H9 (cell line): ENCODE data around the gene ARMC2. TPM values are rescaled to one million over a fixed set of nuclear protein-coding genes. Genes with fewer than 3 reads are reported as not detected.
A peak's percentile ranks its signal among the peaks of the same experiment; 100 is the strongest.

Experiments used
- DNase-seq: peaks from one replicate; pipeline ENCODE4 v3.0.0-alpha.2; 2017
- H2AFZ ChIP-seq: one replicate; pipeline ENCODE4 v1.6.1; 2013; ENCODE audit warnings: mild to moderate bottlenecking, low read length, control low read depth, moderate library complexity
- H2AK5ac ChIP-seq: 2 replicates; pipeline ENCODE4 v1.6.1; 2013; ENCODE audit warnings: low read length, control low read depth, mixed read lengths; ENCODE audit not compliant: insufficient read length
- H2BK120ac ChIP-seq: one replicate; pipeline ENCODE4 v1.6.1; 2013; ENCODE audit warnings: low read depth, mild to moderate bottlenecking, low read length, control low read depth, inconsistent platforms; ENCODE audit not compliant: poor library complexity, severe bottlenecking
- H2BK12ac ChIP-seq: 2 replicates; pipeline ENCODE4 v1.6.1; 2013; ENCODE audit warnings: low read length, control low read depth, mixed read lengths, low read depth; ENCODE audit not compliant: insufficient read length
- H2BK15ac ChIP-seq: 2 replicates; pipeline ENCODE4 v1.6.1; 2013; ENCODE audit warnings: low read depth, low read length, control low read depth
- H2BK20ac ChIP-seq: one replicate; pipeline ENCODE4 v1.6.1; 2013; ENCODE audit warnings: low read depth, mild to moderate bottlenecking, low read length, control low read depth, inconsistent platforms; ENCODE audit not compliant: poor library complexity, severe bottlenecking
- H2BK5ac ChIP-seq: 2 replicates; pipeline ENCODE4 v1.6.1; 2013; ENCODE audit warnings: low read length, control low read depth, mixed read lengths; ENCODE audit not compliant: insufficient read length
- H3K14ac ChIP-seq: 2 replicates; pipeline ENCODE4 v1.6.1; 2013; ENCODE audit warnings: low read length, control low read depth; ENCODE audit not compliant: insufficient read depth
- H3K18ac ChIP-seq: 2 replicates; pipeline ENCODE4 v1.6.1; 2013; ENCODE audit warnings: low read depth, mild to moderate bottlenecking, mixed read lengths, low read length, control low read depth; ENCODE audit not compliant: insufficient read length
- H3K23ac ChIP-seq: 2 replicates; pipeline ENCODE4 v1.6.1; 2013; ENCODE audit warnings: low read length, control low read depth, mixed read lengths, low read depth; ENCODE audit not compliant: insufficient read length
- H3K23me2 ChIP-seq: 2 replicates; pipeline ENCODE4 v1.6.1; 2013; ENCODE audit warnings: low read depth, mild to moderate bottlenecking, mixed read lengths, low read length, control low read depth; ENCODE audit not compliant: insufficient read length, poor library complexity, severe bottlenecking
- H3K27ac ChIP-seq: 2 replicates; pipeline ENCODE4 v1.5.1; 2013; ENCODE audit warnings: low read length, control low read depth, mixed read lengths, low read depth; ENCODE audit not compliant: insufficient read length
- H3K27me3 ChIP-seq: 2 replicates; pipeline ENCODE4 v1.6.1; 2013; ENCODE audit warnings: low read length, control low read depth, inconsistent platforms; ENCODE audit not compliant: insufficient read depth
- H3K4ac ChIP-seq: 2 replicates; pipeline ENCODE4 v1.6.1; 2013; ENCODE audit warnings: low read depth, mild to moderate bottlenecking, control low read depth, inconsistent platforms, low read length, moderate library complexity
- H3K4me1 ChIP-seq: 2 replicates; pipeline ENCODE4 v1.6.1; 2013; ENCODE audit warnings: low read length, control low read depth, inconsistent platforms; ENCODE audit not compliant: insufficient read depth
- H3K4me2 ChIP-seq: 2 replicates; pipeline ENCODE4 v1.6.1; 2013; ENCODE audit warnings: low read length, control low read depth, mixed read lengths; ENCODE audit not compliant: insufficient read length, insufficient read depth
- H3K56ac ChIP-seq: 2 replicates; pipeline ENCODE4 v1.6.1; 2013; ENCODE audit warnings: low read depth, mild to moderate bottlenecking, mixed read lengths, low read length, control low read depth; ENCODE audit not compliant: insufficient read length
- H3K79me1 ChIP-seq: 2 replicates; pipeline ENCODE4 v1.6.1; 2013; ENCODE audit warnings: low read depth, mild to moderate bottlenecking, moderate library complexity, low read length, control low read depth, inconsistent platforms; ENCODE audit not compliant: insufficient read depth, poor library complexity, severe bottlenecking
- H3K79me2 ChIP-seq: 2 replicates; pipeline ENCODE4 v1.6.1; 2013; ENCODE audit warnings: low read length, control low read depth, inconsistent platforms; ENCODE audit not compliant: insufficient read depth
- H3K9ac ChIP-seq: 2 replicates; pipeline ENCODE4 v1.6.1; 2013; ENCODE audit warnings: low read length, control low read depth, mixed read lengths; ENCODE audit not compliant: insufficient read length; ENCODE audit errors: extremely low read depth
- H3K9me3 ChIP-seq: one replicate; pipeline ENCODE4 v1.6.1; 2013; ENCODE audit warnings: low read depth, low read length, inconsistent platforms; ENCODE audit not compliant: control insufficient read depth
- H3T11ph ChIP-seq: one replicate; pipeline ENCODE4 v1.6.1; 2013; ENCODE audit warnings: mild to moderate bottlenecking, low read length, control low read depth, inconsistent platforms
- H4K20me1 ChIP-seq: one replicate; pipeline ENCODE4 v1.6.1; 2013; ENCODE audit not compliant: control insufficient read depth, insufficient read length, insufficient read depth
- H4K5ac ChIP-seq: 2 replicates; pipeline ENCODE4 v1.6.1; 2013; ENCODE audit warnings: low read depth, mild to moderate bottlenecking, mixed read lengths, low read length, control low read depth; ENCODE audit not compliant: insufficient read length
- H4K8ac ChIP-seq: replicated peaks from 2 replicates; pipeline ENCODE4 v1.6.1; 2013; ENCODE audit warnings: low read length, control low read depth, mixed read lengths, low read depth; ENCODE audit not compliant: insufficient read length
- H4K91ac ChIP-seq: 2 replicates; pipeline ENCODE4 v1.6.1; 2013; ENCODE audit warnings: low read depth, mild to moderate bottlenecking, moderate library complexity, mixed read lengths, low read length, control low read depth; ENCODE audit not compliant: insufficient read length
- H3K27ac Mint-ChIP-seq, 3 experiments: 2 replicates in 2 of 3; 3 replicates in 1 of 3; pipeline ENCODE4 v1.8.0; 2020 to 2021; ENCODE audit warnings: mixed read lengths in 3 of 3, mild to moderate bottlenecking in 1 of 3, moderate library complexity in 1 of 3
- H3K27me3 Mint-ChIP-seq: 2 replicates; pipeline ENCODE4 v1.8.0; 2021; ENCODE audit warnings: low read depth, mild to moderate bottlenecking, moderate library complexity, mixed read lengths
- H3K36me3 Mint-ChIP-seq, 3 experiments: 2 replicates in 2 of 3; 3 replicates in 1 of 3; pipeline ENCODE4 v1.8.0; 2020 to 2021; ENCODE audit warnings: low read depth in 3 of 3, mixed read lengths in 3 of 3; ENCODE audit not compliant: insufficient read depth in 1 of 3
- H3K4me1 Mint-ChIP-seq, 2 experiments: 2 replicates each; pipeline ENCODE4 v1.8.0; 2020; ENCODE audit warnings: mixed read lengths in 2 of 2
- H3K4me3 Mint-ChIP-seq, 2 experiments: 2 replicates in 1 of 2; 3 replicates in 1 of 2; pipeline ENCODE4 v1.8.0; 2020 to 2021; ENCODE audit warnings: mild to moderate bottlenecking in 2 of 2, mixed read lengths in 2 of 2, moderate library complexity in 1 of 2
- H3K9me3 Mint-ChIP-seq, 2 experiments: 2 replicates in 1 of 2; 3 replicates in 1 of 2; pipeline ENCODE4 v1.8.0; 2020; ENCODE audit warnings: mild to moderate bottlenecking in 2 of 2, mixed read lengths in 2 of 2, moderate library complexity in 1 of 2
- WGBS: extraction: QIAGEN DNeasy Blood & Tissue Kit; methylation state at CpG from one replicate; pipeline ENCODE4 v1.1.7; 2013; ENCODE audit warnings: missing lambda C conversion rate, low lambda C conversion rate, mixed read lengths; ENCODE audit not compliant: insufficient read length; ENCODE audit errors: extremely low coverage; 5-methylcytosine and 5-hydroxymethylcytosine counted together
- total RNA-seq: library from RNA; stranded (reverse); gene quantifications from 2 replicates; pipeline ENCODE4 v1.2.1, GENCODE V29; 2021
- TF ChIP-seq, protein P1 (sequence below): fragments of 200-600 bp; sonication (generic); conservative IDR thresholded peaks from 3 replicates; pipeline ENCODE4 v1.8.0; 2021; ENCODE audit warnings: antibody characterized with exemption, mild to moderate bottlenecking

ARMC2 gene
- total RNA-seq, 1 experiment from 2014 or later: 2.8 TPM

DNA sequence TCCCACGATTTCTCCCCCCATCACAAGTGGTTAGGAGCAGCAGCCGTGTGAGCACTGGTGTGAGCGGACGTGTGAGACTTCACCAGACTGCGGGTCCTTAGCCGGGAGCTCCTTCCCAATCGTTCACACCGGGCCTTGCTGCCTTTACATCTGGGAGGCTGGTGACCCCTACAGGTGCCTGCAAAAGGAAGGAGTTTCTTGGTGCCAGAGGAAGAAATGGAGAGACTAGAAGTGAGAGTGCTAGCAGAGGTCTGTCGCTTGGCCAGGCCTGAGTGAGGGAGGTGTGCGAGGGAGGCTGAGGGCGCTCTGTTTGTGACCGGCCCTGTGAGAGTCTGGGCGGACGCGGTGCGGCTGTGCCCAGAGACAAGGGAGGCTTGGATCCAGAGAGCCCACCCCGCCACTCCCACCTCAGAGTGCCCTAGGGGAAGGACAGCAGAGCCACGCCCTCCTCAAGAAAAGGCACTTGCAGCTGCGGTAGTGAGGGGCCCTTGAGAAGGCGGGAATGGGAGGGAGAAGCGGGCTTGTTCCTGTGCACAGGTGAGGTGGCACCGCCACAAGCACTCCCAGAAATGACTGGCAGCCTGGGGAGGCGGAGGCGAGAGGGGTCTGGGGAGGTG lies 10.0 kb upstream of the ARMC2 start:
- Mint-ChIP-seq H3K27me3 (peaks cover 14% of the 10 kb centered on the region), H3K4me3 (peak overlapping the region; percentile 60 to 68), H3K27ac (peak overlapping the region in 1 of 3 experiments; percentile 45; a peak in 1 of 7 replicates), H3K4me1 (peaks cover 22 to 23% of the 10 kb centered on the region in 2 experiments), H3K36me3 (no peaks in the 10 kb centered on the region), H3K9me3 (no peaks in the 10 kb centered on the region)
- Histone ChIP-seq H3K56ac (no peak overlapping the region), H3K4me2 (peak overlapping the region; percentile 26), H3K23ac (no peak overlapping the region), H3K4ac (no peak overlapping the region), H2AK5ac (no peak overlapping the region), H4K20me1 (no peaks in the 10 kb centered on the region), H3K79me1 (no peaks in the 10 kb centered on the region), H3K27me3 (no peaks in the 10 kb centered on the region), H2BK12ac (no peak overlapping the region), H2BK20ac (no peak overlapping the region), H3K79me2 (no peaks in the 10 kb centered on the region), H3K4me1 (peaks cover 5% of the 10 kb centered on the region), H3K9me3 (no peaks in the 10 kb centered on the region), H3T11ph (no peak overlapping the region), H3K18ac (no peak overlapping the region), H4K8ac (no peak overlapping the region), H2BK120ac (no peak overlapping the region), H2BK5ac (no peak overlapping the region), H2AFZ (no peak overlapping the region), H4K5ac (no peak overlapping the region), H3K23me2 (no peaks in the 10 kb centered on the region), H3K9ac (no peak overlapping the region), H2BK15ac (no peak overlapping the region), H3K14ac (no peak overlapping the region), H3K27ac (no peak overlapping the region), H4K91ac (no peak overlapping the region)
- TF ChIP-seq, protein P1, sequence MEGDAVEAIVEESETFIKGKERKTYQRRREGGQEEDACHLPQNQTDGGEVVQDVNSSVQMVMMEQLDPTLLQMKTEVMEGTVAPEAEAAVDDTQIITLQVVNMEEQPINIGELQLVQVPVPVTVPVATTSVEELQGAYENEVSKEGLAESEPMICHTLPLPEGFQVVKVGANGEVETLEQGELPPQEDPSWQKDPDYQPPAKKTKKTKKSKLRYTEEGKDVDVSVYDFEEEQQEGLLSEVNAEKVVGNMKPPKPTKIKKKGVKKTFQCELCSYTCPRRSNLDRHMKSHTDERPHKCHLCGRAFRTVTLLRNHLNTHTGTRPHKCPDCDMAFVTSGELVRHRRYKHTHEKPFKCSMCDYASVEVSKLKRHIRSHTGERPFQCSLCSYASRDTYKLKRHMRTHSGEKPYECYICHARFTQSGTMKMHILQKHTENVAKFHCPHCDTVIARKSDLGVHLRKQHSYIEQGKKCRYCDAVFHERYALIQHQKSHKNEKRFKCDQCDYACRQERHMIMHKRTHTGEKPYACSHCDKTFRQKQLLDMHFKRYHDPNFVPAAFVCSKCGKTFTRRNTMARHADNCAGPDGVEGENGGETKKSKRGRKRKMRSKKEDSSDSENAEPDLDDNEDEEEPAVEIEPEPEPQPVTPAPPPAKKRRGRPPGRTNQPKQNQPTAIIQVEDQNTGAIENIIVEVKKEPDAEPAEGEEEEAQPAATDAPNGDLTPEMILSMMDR: peak; percentile 66
- peak; percentile 95 for DNase-seq
- WGBS: no CpG with 5 or more reads among the region's 24 CpGs
